HG03097 (cell line): Measurements from ENCODE around the gene CCDC88A.
"Not testable (repeated sequence)": the region's sequence is repeated elsewhere in the genome, so short reads cannot be mapped to it uniquely, and the experiment has no call there.

Experiments used
- ATAC-seq: cut with Tn5 transposase; IDR thresholded peaks from one replicate; pipeline ENCODE4 v1.9.1; 2021; ENCODE audit not compliant: unreplicated experiment, low FRiP score

CCDC88A gene

DNA sequence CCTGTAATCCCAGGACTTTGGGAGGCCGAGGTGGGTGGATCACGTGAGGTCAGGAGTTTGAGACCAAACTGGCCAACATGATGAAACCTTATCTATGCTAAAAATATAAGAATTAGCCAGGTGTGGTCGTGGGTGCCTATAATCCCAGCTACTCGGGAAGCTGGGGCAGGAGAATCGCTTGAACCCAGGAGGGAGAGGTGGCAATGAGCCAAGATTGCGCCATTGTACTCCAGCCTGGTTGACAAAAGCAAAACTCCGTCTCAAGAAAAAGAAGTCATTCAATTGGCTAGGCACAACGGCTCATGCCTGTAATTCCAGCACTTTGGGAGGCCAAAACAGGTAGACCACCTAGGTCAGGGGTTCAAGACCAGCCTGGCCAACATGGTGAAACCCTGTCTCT lies 178.1 kb downstream of the CCDC88A start:
- ATAC-seq: not testable (repeated sequence)

DNA sequence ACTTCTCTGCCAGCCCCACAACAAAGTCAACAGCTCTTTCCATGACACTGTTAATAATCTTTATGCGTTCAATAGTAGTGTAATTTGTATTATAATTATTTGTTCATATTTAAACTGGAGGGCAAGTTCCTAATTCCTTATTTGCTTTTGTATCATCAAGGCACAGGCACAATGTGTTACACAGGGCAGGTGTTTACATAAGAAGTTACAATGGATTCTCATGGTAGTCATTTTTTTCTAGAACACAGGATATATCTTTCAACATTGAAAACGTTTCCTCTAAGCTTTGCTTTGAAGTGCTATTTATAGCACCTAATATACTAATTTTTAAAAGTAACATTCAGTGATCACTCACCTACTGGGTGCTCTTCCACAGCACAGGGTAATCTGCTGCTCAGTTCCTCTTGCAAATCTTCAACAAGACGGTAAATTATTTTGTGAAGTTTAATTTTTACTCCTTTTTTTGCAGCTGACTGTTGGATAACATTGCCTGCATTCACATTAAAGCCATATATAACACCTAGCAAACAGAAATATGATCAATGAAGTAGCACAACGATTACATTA lies 179.9 kb downstream of the CCDC88A start:
- no peak for ATAC-seq
